ENCODE measurements around the gene MAP3K1. TPM values are rescaled to one million over a fixed set of nuclear protein-coding genes. Genes with fewer than 3 reads are reported as not detected.

Gene MAP3K1
- total RNA-seq, 1 experiment from 2014 or later = 3.3 TPM

DNA sequence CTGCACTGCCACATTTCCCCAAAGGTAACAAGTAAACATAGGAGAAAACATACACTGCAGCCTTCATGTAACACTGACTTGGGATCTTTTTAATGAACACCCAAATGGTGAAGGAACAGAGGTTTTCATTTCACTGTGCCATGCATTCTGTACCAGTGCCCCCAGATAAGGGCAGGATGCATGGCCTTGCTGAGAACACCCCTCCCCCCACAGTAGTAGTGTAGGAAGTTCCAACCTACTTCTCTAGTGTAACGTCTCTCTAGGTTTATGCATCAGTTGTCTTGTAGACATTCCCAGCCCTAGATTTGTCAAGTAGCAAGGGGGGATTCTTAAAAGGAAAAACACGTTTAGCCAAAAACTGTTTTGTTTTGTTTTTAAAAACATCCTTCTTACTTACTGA, 29.9 kb downstream of the MAP3K1 start:
- no peak for DNase-seq (ENCODE audit: low read depth)

DNA sequence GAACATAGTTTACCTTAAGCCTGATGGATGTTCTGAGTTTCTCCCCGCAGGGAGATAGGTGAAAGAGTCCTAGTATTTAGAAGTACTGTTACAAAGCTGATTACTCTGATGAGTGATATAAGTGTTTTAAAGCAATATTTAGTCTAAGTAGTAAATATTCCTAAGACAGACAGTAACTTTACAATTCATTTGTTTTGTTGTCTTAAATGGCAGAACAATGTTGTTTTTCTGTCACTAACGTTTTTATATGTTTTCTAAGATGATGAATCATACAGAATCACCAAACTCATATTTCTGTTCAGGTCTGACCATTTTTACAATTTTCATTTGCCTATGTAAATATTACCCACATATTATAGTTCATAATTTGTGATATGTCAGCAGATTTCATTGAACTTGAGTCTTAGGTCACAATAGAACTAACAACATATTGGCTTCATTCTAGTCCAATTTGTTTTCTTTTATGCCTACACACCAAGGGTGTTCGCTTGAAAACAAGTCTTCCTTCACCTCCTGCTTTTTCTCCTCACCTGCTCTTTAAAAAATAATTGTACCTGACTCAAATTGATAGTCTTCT, 30.6 kb downstream of the MAP3K1 start:
- no peak for DNase-seq (ENCODE audit: low read depth)

DNA sequence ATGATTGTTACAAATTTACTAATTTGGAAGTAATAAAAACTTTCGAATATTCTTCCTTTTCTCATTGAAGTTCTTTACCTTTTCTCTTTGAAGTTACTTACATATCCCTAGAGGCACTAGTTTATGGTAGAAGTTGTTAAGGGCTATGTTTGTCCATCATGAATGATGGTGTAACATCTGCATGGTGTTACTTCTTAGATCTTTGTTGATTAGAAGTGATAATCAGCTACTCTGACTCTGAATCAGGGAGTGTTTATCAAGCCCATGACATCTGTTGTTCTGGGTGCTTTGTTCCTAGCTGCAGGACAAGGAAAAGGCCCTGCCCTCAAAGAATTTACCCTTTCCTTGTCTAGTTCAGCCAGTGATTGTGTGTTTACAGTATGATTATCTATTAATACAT, 32.9 kb downstream of the MAP3K1 start:
- no peak for DNase-seq (ENCODE audit: low read depth)

- DNase-seq (ENCODE audit: low read depth) = no peak
Measured at GRCh38 chr5:56849671-56850070, 34.3 kb downstream of the MAP3K1 start.

GRCh38 chr5:56850423-56850822, 35.1 kb downstream of the MAP3K1 start:
- no peak for DNase-seq (ENCODE audit: low read depth)

GRCh38 chr5:56851258-56851941, 36.1 kb downstream of the MAP3K1 start:
- peak; percentile 7 for DNase-seq (ENCODE audit: low read depth)

DNA sequence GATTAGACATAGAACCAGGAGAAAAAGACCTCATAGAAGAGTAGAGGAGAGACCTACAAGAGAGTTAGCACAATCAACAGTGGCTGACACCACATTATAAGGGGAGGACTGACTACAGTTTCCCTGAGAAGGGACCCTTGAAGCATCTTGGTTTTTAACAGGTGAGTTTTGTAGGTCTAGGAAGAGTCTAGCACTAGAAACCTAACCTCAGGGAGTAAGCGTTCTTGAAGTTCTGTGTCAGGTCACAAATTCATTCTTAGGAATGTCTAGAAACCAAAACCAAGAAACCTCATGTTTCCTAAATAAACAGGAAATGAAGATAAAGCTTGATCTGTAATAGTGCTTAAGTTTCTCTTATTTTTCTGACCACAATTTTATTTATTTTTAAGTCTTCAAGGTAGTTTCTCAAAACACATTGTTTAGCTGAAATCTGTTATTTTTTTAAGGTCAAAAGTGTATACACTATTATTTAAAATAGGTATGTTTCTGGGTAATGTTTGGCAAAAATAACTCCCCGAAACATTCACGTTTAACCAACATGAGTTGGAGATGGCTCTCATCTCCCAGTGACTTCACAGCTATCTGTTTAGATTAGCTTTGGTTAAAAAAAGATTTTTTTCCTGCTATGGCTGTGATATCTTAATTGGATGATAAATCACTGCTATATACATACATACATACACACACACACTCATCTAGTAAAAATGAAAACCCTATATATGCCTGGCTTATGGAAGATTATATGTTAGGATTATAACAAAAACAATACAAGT, 37.1 kb downstream of the MAP3K1 start:
- DNase-seq (ENCODE audit: low read depth) = peak; percentile 10

DNA sequence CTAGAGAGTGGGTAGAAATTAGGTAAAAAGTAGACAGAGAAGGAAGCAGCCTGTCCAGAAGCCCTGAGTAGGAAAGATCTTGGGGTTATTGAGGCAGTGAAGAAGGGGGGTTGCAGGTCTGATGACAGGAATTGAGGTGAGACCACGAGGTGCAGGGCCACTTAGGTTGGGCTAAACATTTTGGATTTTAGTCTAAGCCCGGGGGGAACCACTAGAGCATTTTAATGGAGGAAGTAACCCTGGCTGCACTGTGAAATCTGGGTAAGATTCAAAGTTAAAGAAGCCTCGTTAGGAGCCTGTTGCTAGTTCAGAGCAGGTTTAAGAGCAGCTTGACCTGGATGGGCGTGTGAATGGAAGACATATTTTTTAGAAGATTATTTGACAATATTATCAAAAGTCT, 38.3 kb downstream of the MAP3K1 start:
- DNase-seq (ENCODE audit: low read depth) = no peak

- DNase-seq (ENCODE audit: low read depth) = no peak
Measured at GRCh38 chr5:56854920-56855319, 39.6 kb downstream of the MAP3K1 start.

DNA sequence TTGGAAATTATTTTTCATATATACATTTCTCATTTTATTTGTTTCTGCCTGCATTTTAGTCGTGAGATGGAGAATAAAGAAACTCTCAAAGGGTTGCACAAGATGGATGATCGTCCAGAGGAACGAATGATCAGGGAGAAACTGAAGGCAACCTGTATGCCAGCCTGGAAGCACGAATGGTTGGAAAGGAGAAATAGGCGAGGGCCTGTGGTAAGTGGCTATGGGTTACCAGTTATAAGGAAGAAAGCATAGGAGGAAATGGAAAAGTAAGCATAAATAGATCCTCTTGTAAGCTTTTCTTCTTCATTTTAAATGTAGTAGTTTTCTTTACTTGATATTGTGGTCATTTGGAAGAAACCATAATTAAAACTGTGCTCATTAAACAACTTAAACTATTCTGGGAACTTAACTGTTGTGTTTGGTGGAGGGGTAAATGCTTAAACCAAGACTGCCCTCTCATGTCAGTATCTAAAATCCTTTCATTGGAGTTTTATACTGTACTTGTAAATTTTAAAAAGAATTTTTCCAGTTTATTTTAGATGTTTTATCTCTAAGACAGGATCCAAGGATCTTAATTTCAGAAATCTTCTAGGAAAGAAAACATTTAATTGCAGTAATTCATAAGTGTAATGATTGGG, 41.3 kb downstream of the MAP3K1 start:
- no peak for DNase-seq (ENCODE audit: low read depth)

GRCh38 chr5:56858777-56859442, 43.6 kb downstream of the MAP3K1 start:
- no peak for DNase-seq (ENCODE audit: low read depth)

DNA sequence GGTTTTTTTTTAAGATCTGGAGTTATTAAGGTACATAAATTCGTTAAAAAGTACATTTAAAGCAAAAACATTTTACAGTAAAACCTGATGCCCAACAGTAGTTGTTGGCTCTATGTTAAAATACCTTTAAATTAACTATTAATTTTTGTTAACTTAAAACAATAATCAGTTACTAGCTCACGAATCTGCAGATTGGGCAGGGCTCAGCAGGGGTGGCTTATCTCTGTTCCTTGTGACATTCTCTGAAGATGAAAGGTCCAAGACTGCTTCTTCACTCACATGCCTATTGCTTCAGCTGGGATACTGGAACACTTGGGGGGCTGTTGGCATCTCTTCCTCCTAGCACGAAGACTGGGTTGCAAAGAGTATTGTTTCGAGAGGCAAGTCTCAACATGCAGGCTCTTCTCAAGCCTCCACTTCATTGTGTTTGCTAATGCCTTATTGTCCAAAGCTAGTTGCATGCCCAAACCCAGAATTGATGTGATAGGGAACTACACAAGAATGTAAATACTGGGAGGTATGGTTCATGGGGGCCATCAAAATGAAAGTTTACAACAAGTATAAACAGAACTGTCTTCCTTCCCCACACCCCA, 46.6 kb downstream of the MAP3K1 start:
- DNase-seq (ENCODE audit: low read depth) = no peak

GRCh38 chr5:56862909-56863308, 47.6 kb downstream of the MAP3K1 start:
- no peak for DNase-seq (ENCODE audit: low read depth)

- DNase-seq (ENCODE audit: low read depth) = no peak
Measured at GRCh38 chr5:56871777-56872176, 56.4 kb downstream of the MAP3K1 start.

- DNase-seq (ENCODE audit: low read depth) = no peak
Measured at GRCh38 chr5:56873056-56873455, 57.7 kb downstream of the MAP3K1 start.

DNA sequence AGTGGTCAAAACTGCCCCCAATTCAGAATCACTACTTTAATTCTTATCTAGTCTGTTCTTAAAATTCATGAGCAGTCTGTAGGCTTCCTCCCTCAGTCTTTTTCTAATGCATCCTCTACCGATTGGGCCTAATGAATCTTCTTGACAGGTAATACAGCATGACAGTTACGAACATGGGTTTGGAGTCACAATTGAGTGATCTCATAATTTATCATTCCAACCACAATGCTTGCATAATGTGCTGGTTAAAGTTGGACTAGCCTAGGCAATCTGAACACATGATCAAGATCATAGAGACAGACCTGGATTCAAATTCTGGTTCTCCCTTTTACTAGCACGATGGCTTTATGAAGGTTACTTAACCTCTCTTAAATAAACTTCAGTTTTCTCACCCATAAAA, 61.0 kb downstream of the MAP3K1 start:
- peak; percentile 43 for DNase-seq (ENCODE audit: low read depth)

GRCh38 chr5:56881571-56881970, 66.2 kb downstream of the MAP3K1 start:
- DNase-seq (ENCODE audit: low read depth) = no peak

- no peak for DNase-seq (ENCODE audit: low read depth)
Measured at GRCh38 chr5:56893251-56893951, 78.1 kb downstream of the MAP3K1 start.

DNA sequence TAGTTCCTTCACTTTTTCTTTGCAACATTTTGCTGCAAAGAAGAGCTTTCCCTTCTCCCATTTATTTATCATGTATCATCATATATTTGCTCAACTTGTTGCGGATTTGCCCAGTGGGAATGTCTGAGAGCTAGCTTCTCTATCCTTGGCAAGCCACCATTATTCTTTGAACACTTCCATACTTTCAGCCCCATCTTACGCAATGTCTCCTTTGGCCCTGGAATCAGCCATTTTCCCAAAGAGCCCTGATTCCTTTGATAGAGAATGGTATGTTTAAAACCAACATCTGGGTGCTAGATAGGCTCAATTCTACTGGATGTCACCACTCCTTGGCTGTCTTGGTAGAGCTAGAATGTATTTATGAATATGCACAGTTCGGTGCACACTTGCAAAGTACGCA, 81.4 kb downstream of the MAP3K1 start:
- no peak for DNase-seq (ENCODE audit: low read depth)

DNA sequence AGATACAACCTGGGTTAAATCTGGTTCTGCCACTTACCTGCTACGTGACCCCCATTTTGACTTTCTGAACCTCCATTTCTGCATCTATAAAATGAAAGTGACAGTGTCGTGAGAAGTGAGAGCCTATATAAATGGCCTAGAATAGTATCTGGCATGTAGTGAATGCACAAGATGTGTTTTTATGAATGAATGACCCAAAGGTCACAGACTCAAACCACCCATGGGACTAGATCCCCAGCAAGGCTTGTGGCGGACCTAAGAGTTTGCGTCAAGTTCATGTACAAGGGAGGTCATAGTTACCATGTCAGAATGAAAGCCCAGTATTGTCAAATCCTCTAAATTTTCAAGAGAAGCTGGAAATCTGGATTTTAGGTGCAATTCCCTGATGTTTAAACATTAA, 82.9 kb downstream of the MAP3K1 start:
- no peak for DNase-seq (ENCODE audit: low read depth)

DNA sequence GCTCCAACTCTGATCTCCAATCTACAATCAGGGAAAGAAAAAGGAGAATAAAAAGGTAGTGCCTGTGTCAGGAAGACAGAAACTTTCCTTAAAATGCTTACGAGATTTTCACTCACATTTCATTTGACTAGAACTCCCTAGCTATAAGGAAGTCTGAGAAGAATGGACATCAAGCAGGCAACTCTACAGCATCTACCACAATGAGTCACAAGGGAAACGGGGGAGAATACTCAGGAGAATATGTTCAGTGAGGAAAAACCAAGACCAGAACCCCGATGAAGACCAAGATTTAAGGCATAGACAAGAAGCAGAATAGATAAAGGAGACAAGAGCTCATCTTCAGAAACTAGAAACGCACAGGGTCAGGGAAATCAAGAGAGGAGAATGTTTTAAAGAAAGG, 85.0 kb downstream of the MAP3K1 start:
- DNase-seq (ENCODE audit: low read depth) = peak; percentile 43
